VCaP (cell line): ENCODE data around the gene RETREG1.

Source experiments
- H3K27ac ChIP-seq: fragments of 450-650 bp; 2 replicates; pipeline ENCODE4 v1.5.1; 2017
- TF ChIP-seq, protein P1 (sequence below): fragments of 450-650 bp; conservative IDR thresholded peaks from 2 replicates; pipeline ENCODE4 v1.5.1; 2017; ENCODE audit warnings: mild to moderate bottlenecking, moderate library complexity

RETREG1 gene

DNA sequence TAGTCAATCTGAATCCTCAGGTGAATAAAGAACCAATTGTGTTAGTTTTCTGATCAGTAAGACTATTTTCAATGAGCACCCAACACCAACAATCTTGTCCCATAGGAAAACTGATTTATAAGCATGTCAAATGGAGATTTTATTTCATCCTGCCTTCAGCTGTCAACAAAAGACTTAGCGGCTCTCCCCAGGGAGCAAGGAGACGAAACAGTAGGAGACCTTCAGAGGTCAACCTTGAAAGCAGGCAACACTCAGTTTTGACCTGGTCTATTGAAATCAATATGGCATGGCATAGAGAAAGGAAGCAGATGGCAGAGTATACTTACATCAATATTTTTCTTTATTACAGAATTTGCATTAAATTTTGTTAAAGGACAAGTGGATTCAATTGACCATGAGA, 185.3 kb downstream of the RETREG1 start:
- TF ChIP-seq, protein P1, sequence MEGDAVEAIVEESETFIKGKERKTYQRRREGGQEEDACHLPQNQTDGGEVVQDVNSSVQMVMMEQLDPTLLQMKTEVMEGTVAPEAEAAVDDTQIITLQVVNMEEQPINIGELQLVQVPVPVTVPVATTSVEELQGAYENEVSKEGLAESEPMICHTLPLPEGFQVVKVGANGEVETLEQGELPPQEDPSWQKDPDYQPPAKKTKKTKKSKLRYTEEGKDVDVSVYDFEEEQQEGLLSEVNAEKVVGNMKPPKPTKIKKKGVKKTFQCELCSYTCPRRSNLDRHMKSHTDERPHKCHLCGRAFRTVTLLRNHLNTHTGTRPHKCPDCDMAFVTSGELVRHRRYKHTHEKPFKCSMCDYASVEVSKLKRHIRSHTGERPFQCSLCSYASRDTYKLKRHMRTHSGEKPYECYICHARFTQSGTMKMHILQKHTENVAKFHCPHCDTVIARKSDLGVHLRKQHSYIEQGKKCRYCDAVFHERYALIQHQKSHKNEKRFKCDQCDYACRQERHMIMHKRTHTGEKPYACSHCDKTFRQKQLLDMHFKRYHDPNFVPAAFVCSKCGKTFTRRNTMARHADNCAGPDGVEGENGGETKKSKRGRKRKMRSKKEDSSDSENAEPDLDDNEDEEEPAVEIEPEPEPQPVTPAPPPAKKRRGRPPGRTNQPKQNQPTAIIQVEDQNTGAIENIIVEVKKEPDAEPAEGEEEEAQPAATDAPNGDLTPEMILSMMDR = no peak
- H3K27ac ChIP-seq = no peak overlapping the region

DNA sequence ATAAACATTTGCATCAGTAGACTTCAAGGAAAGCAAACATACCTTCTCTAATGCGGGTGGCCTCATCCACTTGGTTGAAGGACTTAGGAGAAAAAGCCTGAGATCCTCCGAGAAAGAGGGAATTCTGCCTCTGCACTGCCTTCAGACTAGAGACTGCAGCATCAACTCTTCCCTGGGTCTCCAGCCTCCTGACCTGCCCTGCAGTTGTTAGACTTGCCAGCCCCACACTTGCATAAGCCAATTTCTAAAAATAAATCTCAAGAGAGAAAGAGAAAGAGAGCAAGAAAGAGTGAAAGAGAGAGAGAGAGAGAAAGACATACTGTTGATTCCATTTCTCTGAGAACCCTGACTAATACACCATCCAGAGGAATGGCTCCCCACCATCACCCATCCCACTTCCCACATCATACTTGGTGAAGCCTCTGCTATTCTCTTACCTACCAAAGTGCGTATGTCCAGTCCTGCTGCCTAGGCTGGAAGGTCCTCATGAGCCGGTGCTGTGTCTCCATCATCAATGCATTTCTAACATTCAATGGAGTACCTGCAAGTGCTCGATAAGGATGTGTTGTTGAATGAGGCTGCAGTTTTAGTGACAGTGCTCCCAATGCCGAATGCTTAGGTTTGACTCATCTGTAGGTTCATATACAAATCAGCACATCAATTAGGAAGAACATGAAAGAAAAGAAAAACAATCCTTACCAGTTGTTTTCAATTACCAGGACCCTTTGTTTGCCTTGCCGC, 186.3 kb downstream of the RETREG1 start:
- TF ChIP-seq, protein P1 = no peak

DNA sequence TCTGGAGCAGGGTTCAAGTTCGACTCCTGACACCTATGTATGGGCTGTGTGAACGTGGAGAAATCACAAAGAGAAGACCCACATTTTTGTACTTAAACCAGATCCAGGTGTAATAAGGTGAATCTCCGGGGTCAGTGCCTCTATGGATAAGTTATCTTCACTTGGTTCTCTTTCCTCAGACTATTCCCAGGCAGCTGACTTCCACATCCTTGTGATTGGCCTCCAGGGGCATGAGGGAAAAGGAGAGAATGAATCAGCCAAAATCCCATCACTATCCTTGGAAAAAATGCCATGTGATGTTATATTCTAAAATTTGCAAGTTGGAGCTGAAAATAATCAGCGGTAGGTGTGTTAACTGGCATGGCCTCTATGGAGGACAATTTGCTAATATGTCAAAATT, 188.4 kb downstream of the RETREG1 start:
- no peak overlapping the region for H3K27ac ChIP-seq
- TF ChIP-seq, protein P1 = no peak

More for the DNA sequence above, 186.3 kb downstream of the RETREG1 start:
- no peak overlapping the region for H3K27ac ChIP-seq

DNA sequence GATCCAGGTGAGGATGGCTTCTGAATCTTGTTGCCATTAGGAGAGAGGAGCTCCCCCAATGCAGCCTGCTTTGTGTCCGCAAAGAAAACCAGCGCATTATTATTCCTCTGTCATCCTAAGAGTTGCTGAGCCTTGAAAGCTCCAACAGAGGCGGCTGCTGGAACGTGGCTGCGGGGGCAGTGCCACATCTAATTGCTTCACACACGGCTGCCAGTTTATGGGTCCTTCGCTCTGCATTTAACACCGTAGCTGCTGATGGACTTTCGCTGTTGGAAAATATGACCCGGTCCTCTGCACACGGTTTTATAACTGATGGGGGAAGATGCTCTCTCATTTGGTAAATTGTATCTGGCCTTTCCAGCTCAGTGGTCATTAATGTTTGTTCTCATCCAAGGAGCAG, 189.2 kb downstream of the RETREG1 start:
- H3K27ac ChIP-seq = no peak overlapping the region
- TF ChIP-seq, protein P1 = no peak
